Panc1 (cell line): Measurements from ENCODE around the gene NINJ2. TPM values are rescaled to one million over a fixed set of nuclear protein-coding genes. Genes with fewer than 3 reads are reported as not detected.

Experiments used
- ATAC-seq: fragments of 200-7000 bp; cut with Tn5 transposase; 2 replicates; pipeline ENCODE4 v1.9.1; 2020; ENCODE audit warnings: mild to moderate bottlenecking, moderate library complexity
- BruUV-seq: library from RNA; stranded (reverse); fragments of 400-500 nt; replicated peaks from 2 replicates; lab custom pipeline; 2021; lab: Mats Ljungman, UMichigan
- CTCF ChIA-PET: fragments of 300-600 bp; sonication (Branson Sonifier 250); formaldehyde crosslinking; loops from one replicate; lab custom pipeline; 2022; ENCODE audit warnings: antibody characterized with exemption; lab: Charles Lee
- POLR2A ChIA-PET: fragments of 300-600 bp; sonication (Branson Sonifier 250); formaldehyde crosslinking; loops from one replicate; lab custom pipeline; 2022; ENCODE audit warnings: antibody characterized with exemption; lab: Charles Lee
- DNase-seq: peaks from one replicate; pipeline ENCODE4 v3.0.0-alpha.2; 2010; ENCODE audit warnings: low read depth, low spot score
- H3K27ac ChIP-seq: 2 replicates; pipeline ENCODE4 v1.5.1; 2011; ENCODE audit warnings: mild to moderate bottlenecking, low read length, inconsistent platforms
- H3K27me3 ChIP-seq: fragments of 200-500 bp; sonication (Bioruptor generic); 2 replicates; pipeline ENCODE4 v1.6.0; 2014; ENCODE audit warnings: low read length, inconsistent platforms; ENCODE audit not compliant: control insufficient read depth, insufficient read depth
- H3K36me3 ChIP-seq: fragments of 200-500 bp; sonication (Bioruptor generic); 2 replicates; pipeline ENCODE4 v1.5.1; 2014; ENCODE audit warnings: inconsistent platforms, mild to moderate bottlenecking, low read length, moderate library complexity; ENCODE audit not compliant: control insufficient read depth, insufficient read depth
- H3K4me1 ChIP-seq: 2 replicates; pipeline ENCODE4 v1.5.1; 2011; ENCODE audit warnings: inconsistent platforms, mild to moderate bottlenecking, low read length, moderate library complexity; ENCODE audit not compliant: control insufficient read depth, insufficient read depth
- H3K4me3 ChIP-seq, 2 experiments: 2 replicates each; pipeline ENCODE4 v1.5.1; 2011 to 2012; ENCODE audit warnings: low read depth in 2 of 2, low read length in 2 of 2, mild to moderate bottlenecking in 2 of 2, inconsistent platforms in 1 of 2, moderate library complexity in 1 of 2
- H3K9me3 ChIP-seq: fragments of 200-500 bp; sonication (Bioruptor generic); 2 replicates; pipeline ENCODE4 v1.5.1; 2014; ENCODE audit warnings: low read depth, mild to moderate bottlenecking, inconsistent platforms, low read length, moderate library complexity; ENCODE audit not compliant: control insufficient read depth, insufficient read depth
- CTCF ChIP-seq: fragments of 450-650 bp; IDR thresholded peaks from 2 replicates; pipeline ENCODE4 v1.5.1; 2017; ENCODE audit warnings: mild to moderate bottlenecking
- POLR2AphosphoS5 ChIP-seq: IDR thresholded peaks from 2 replicates; pipeline ENCODE4 v1.6.1; 2012; ENCODE audit warnings: mild to moderate bottlenecking, low read depth, low read length, moderate library complexity
- REST ChIP-seq, 2 experiments: IDR thresholded peaks; 2 replicates each; pipeline ENCODE4 v1.6.1; 2011 to 2012; ENCODE audit warnings: low read depth in 2 of 2, control low read depth in 1 of 2, low read length in 1 of 2, mild to moderate bottlenecking in 1 of 2, moderate library complexity in 1 of 2; ENCODE audit not compliant: insufficient read depth in 1 of 2
- SIN3A ChIP-seq: IDR thresholded peaks from 2 replicates; pipeline ENCODE4 v1.6.1; 2012; ENCODE audit warnings: low read depth, mild to moderate bottlenecking, low read length, moderate library complexity, borderline replicate concordance; ENCODE audit not compliant: insufficient read depth
- TCF7L2 ChIP-seq: IDR thresholded peaks from 2 replicates; pipeline ENCODE4 v1.6.1; 2011; ENCODE audit warnings: mild to moderate bottlenecking, low read depth, low read length, inconsistent platforms
- in situ Hi-C: cut with HindIII; loops from 2 replicates; pipeline ENCODE4 v1.10.0; 2016; ENCODE audit warnings: low sequenced_read_pairs, low pct_unique_long_range_greater_than_20kb
- intact Hi-C: fragments of 100-400 bp; cut with micrococcal nuclease; formaldehyde crosslinking; loops from one replicate; pipeline ENCODE4 v1.10.0; 2022; ENCODE audit not compliant: unreplicated experiment
- total RNA-seq: library from RNA; stranded (reverse); gene quantifications from one replicate; pipeline ENCODE4 v1.2.1, GENCODE V29; 2021; ENCODE audit not compliant: unreplicated experiment

NINJ2 gene
- total RNA-seq, 1 experiment from 2014 or later: 1.9 TPM

- Histone ChIP-seq H3K4me1 (peaks cover 9% of the 10 kb centered on the region), H3K27me3 (no peaks in the 10 kb centered on the region), H3K36me3 (no peaks in the 10 kb centered on the region), H3K27ac (no peak overlapping the region), H3K4me3 (no peak overlapping the region), H3K9me3 (no peaks in the 10 kb centered on the region)
- POLR2A ChIA-PET: no interaction called here
- no peak for TF ChIP-seq POLR2AphosphoS5
- no peak for TF ChIP-seq CTCF
- no peak for TF ChIP-seq TCF7L2
- TF ChIP-seq REST (IDR thresholded peaks at IDR 0.05; ENCODE audit: insufficient read depth in 1 of 2, low read depth in 2 of 2, low read length in 1 of 2): no peak
- TF ChIP-seq SIN3A: no peak
- no peak for DNase-seq
- CTCF ChIA-PET: no interaction called here
- intact Hi-C loops (no loop called here), in situ Hi-C loops (no loop called here)
- ATAC-seq: no peak
- BruUV-seq: no TSS peak
Measured at GRCh38 chr12:690466-690865, 27.2 kb upstream of the NINJ2 start.

GRCh38 chr12:685388-685787 is 22.1 kb upstream of the NINJ2 start:
- TF ChIP-seq CTCF (no peak), TCF7L2 (no peak), POLR2AphosphoS5 (no peak), SIN3A (no peak)
- DNase-seq (no peak), ATAC-seq (no peak)
- Histone ChIP-seq H3K27ac (no peak overlapping the region), H3K9me3 (no peaks in the 10 kb centered on the region), H3K27me3 (no peaks in the 10 kb centered on the region), H3K4me3 (no peak overlapping the region), H3K36me3 (no peaks in the 10 kb centered on the region), H3K4me1 (no peaks in the 10 kb centered on the region)
- in situ Hi-C loops: no loop called here
- no TSS peak for BruUV-seq
- intact Hi-C loops: no loop called here
- CTCF ChIA-PET: no interaction called here
- POLR2A ChIA-PET: no interaction called here
